Osteoblast (primary cell): ENCODE results near the gene DNHD1. TPM values are rescaled to one million over a fixed set of nuclear protein-coding genes. Genes with fewer than 3 reads are reported as not detected.

Experiments
- DNase-seq: peaks from one replicate; pipeline ENCODE4 v3.0.0; 2011; ENCODE audit warnings: low spot score, mixed read lengths; ENCODE audit not compliant: insufficient read length; ENCODE audit errors: missing footprints
- H2AFZ ChIP-seq: 2 replicates; pipeline ENCODE4 v1.6.0; 2011; ENCODE audit warnings: mild to moderate bottlenecking, low read length
- H3K27ac ChIP-seq: 2 replicates; pipeline ENCODE4 v1.5.1; 2011; ENCODE audit warnings: mild to moderate bottlenecking, low read depth, low read length, moderate library complexity
- H3K27me3 ChIP-seq: 2 replicates; pipeline ENCODE4 v1.6.0; 2012; ENCODE audit warnings: mild to moderate bottlenecking, control low read depth, inconsistent platforms, low read length, moderate library complexity; ENCODE audit not compliant: insufficient read depth
- H3K36me3 ChIP-seq: 2 replicates; pipeline ENCODE4 v1.5.1; 2011; ENCODE audit warnings: mild to moderate bottlenecking, low read length, control low read depth, moderate library complexity; ENCODE audit not compliant: insufficient read depth
- H3K4me1 ChIP-seq: 2 replicates; pipeline ENCODE4 v1.5.1; 2011; ENCODE audit warnings: mild to moderate bottlenecking, low read length, control low read depth, moderate library complexity; ENCODE audit not compliant: insufficient read depth
- H3K4me2 ChIP-seq: 2 replicates; pipeline ENCODE4 v1.6.0; 2011; ENCODE audit warnings: mild to moderate bottlenecking, low read length; ENCODE audit not compliant: insufficient read depth
- H3K4me3 ChIP-seq: fragments of 200-600 bp; sonication (generic); 3 replicates; pipeline ENCODE4 v1.5.1; 2012; ENCODE audit warnings: mild to moderate bottlenecking, low read length, inconsistent platforms; ENCODE audit not compliant: insufficient read depth
- H3K79me2 ChIP-seq: 2 replicates; pipeline ENCODE4 v1.6.0; 2012; ENCODE audit warnings: mild to moderate bottlenecking, low read length, control low read depth, inconsistent platforms; ENCODE audit not compliant: insufficient read depth
- H3K9me3 ChIP-seq: 2 replicates; pipeline ENCODE4 v1.5.1; 2011; ENCODE audit warnings: low read depth, low read length, control low read depth
- H4K20me1 ChIP-seq: 2 replicates; pipeline ENCODE4 v1.6.0; 2012; ENCODE audit warnings: mild to moderate bottlenecking, low read length, control low read depth; ENCODE audit not compliant: insufficient read depth
- CTCF ChIP-seq: IDR thresholded peaks from 2 replicates; pipeline ENCODE4 v1.5.1; 2011; ENCODE audit warnings: mild to moderate bottlenecking, low read depth, low read length, moderate library complexity; ENCODE audit errors: extremely low read depth
- total RNA-seq: library from RNA; depleted of rRNA; stranded (reverse); fragments of >200 nt; gene quantifications from 2 replicates; pipeline ENCODE4 v1.2.3, GENCODE V29; 2012

Gene DNHD1
- total RNA-seq, 1 donor, result 9.0 TPM

- no peak for DNase-seq
- Histone ChIP-seq H3K27me3 (no peaks in the 10 kb centered on the region), H4K20me1 (peaks cover 3% of the 10 kb centered on the region), H3K4me2 (no peak overlapping the region), H3K9me3 (no peaks in the 10 kb centered on the region), H3K4me3 (no peak overlapping the region), H3K36me3 (no peaks in the 10 kb centered on the region), H3K4me1 (no peaks in the 10 kb centered on the region), H2AFZ (no peak overlapping the region), H3K27ac (no peak overlapping the region), H3K79me2 (no peaks in the 10 kb centered on the region)
- no peak for TF ChIP-seq CTCF
Measured at GRCh38 chr11:6561288-6561687, 64.2 kb downstream of the DNHD1 start.

GRCh38 chr11:6563121-6563619 is 66.1 kb downstream of the DNHD1 start:
- no peaks in the 10 kb centered on the region for H3K9me3 ChIP-seq
- no peak for TF ChIP-seq CTCF
- H3K4me1 ChIP-seq, result peaks cover under 1% of the 10 kb centered on the region
- peaks cover 5% of the 10 kb centered on the region for H4K20me1 ChIP-seq
- no peak overlapping the region for H3K4me3 ChIP-seq
- peak; percentile 42 for DNase-seq
- no peak overlapping the region for H3K27ac ChIP-seq
- no peaks in the 10 kb centered on the region for H3K27me3 ChIP-seq
- H3K4me2 ChIP-seq, result no peak overlapping the region
- no peaks in the 10 kb centered on the region for H3K79me2 ChIP-seq
- no peak overlapping the region for H2AFZ ChIP-seq
- no peaks in the 10 kb centered on the region for H3K36me3 ChIP-seq

GRCh38 chr11:6563667-6564066 is 66.6 kb downstream of the DNHD1 start:
- H3K27ac ChIP-seq, result no peak overlapping the region
- no peak overlapping the region for H3K4me3 ChIP-seq
- H3K4me2 ChIP-seq, result no peak overlapping the region
- no peaks in the 10 kb centered on the region for H3K79me2 ChIP-seq
- H3K9me3 ChIP-seq, result no peaks in the 10 kb centered on the region
- TF ChIP-seq CTCF, result no peak
- H4K20me1 ChIP-seq, result peaks cover 5% of the 10 kb centered on the region
- peaks cover 5% of the 10 kb centered on the region for H3K4me1 ChIP-seq
- H3K36me3 ChIP-seq, result no peaks in the 10 kb centered on the region
- no peaks in the 10 kb centered on the region for H3K27me3 ChIP-seq
- H2AFZ ChIP-seq, result no peak overlapping the region
- DNase-seq, result no peak

- H2AFZ ChIP-seq, result no peak overlapping the region
- no peaks in the 10 kb centered on the region for H3K27me3 ChIP-seq
- no peaks in the 10 kb centered on the region for H3K79me2 ChIP-seq
- no peak for DNase-seq
- H3K9me3 ChIP-seq, result no peaks in the 10 kb centered on the region
- TF ChIP-seq CTCF, result no peak
- H3K4me3 ChIP-seq, result no peak overlapping the region
- H3K4me2 ChIP-seq, result no peak overlapping the region
- peaks cover 5% of the 10 kb centered on the region for H4K20me1 ChIP-seq
- H3K36me3 ChIP-seq, result no peaks in the 10 kb centered on the region
- H3K4me1 ChIP-seq, result peaks cover 7% of the 10 kb centered on the region
- H3K27ac ChIP-seq, result no peak overlapping the region
Measured at GRCh38 chr11:6565325-6565724, 68.2 kb downstream of the DNHD1 start.
